ENCODE measurements around the gene PTPRE. TPM values are rescaled to one million over a fixed set of nuclear protein-coding genes. Genes with fewer than 3 reads are reported as not detected.

PTPRE gene
- total RNA-seq, 1 donor from 2014 or later: 70.6 TPM

- H3K4me3 ChIP-seq: no peak overlapping the region
- DNase-seq: peak; percentile 9
- intact Hi-C loops (cut with DNase I): no loop called here
- no peak for ATAC-seq
- H3K9me3 ChIP-seq: no peaks in the 10 kb centered on the region
- H3K27ac ChIP-seq: no peak overlapping the region
- peaks cover 67% of the 10 kb centered on the region for H3K36me3 ChIP-seq
- no peaks in the 10 kb centered on the region for H3K27me3 ChIP-seq
- TF ChIP-seq CTCF (IDR thresholded peaks at IDR 0.05): no peak
- peaks cover 26% of the 10 kb centered on the region for H3K4me1 ChIP-seq
These were observed 152.5 kb downstream of the PTPRE start for GRCh38 chr10:128059266-128059981.

DNA sequence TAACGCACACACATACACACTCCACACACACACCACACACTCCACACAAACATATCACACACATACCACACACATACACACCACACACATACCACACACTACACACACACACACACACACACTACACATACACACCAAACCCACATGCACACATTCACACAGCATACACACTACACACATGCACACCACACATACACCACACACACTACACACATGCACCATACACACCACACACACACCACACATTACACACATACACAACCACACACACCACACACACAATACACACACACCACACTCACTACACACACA, 153.0 kb downstream of the PTPRE start:
- TF ChIP-seq CTCF (IDR thresholded peaks at IDR 0.05): no peak
- no peaks in the 10 kb centered on the region for H3K9me3 ChIP-seq
- ATAC-seq (no peak), DNase-seq (no peak)
- intact Hi-C loops (cut with DNase I): no loop called here
- H3K36me3 ChIP-seq: peaks cover 63% of the 10 kb centered on the region
- H3K27ac ChIP-seq: no peak overlapping the region
- H3K4me3 ChIP-seq: no peak overlapping the region
- H3K27me3 ChIP-seq: no peaks in the 10 kb centered on the region
- peaks cover 28% of the 10 kb centered on the region for H3K4me1 ChIP-seq

- Histone ChIP-seq H3K9me3 (no peaks in the 10 kb centered on the region), H3K4me1 (peaks cover 35% of the 10 kb centered on the region), H3K27me3 (no peaks in the 10 kb centered on the region), H3K4me3 (no peak overlapping the region), H3K36me3 (peaks cover 63% of the 10 kb centered on the region), H3K27ac (no peak overlapping the region)
- peak; percentile 48 for DNase-seq
- TF ChIP-seq CTCF (IDR thresholded peaks at IDR 0.05): no peak
- ATAC-seq: no peak
- intact Hi-C loops (cut with DNase I): no loop called here
These were observed 153.7 kb downstream of the PTPRE start for GRCh38 chr10:128060341-128061250.

GRCh38 chr10:128061306-128062300, 154.7 kb downstream of the PTPRE start:
- Histone ChIP-seq H3K36me3 (peaks cover 63% of the 10 kb centered on the region), H3K4me3 (no peak overlapping the region), H3K27ac (peak overlapping the region; percentile 24), H3K9me3 (no peaks in the 10 kb centered on the region), H3K4me1 (peaks cover 37% of the 10 kb centered on the region), H3K27me3 (no peaks in the 10 kb centered on the region)
- no peak for TF ChIP-seq CTCF (IDR thresholded peaks at IDR 0.05)
- DNase-seq: peak; percentile 9
- no peak for ATAC-seq
- intact Hi-C loops (cut with DNase I): no loop called here

GRCh38 chr10:128062331-128062880, 155.5 kb downstream of the PTPRE start:
- Histone ChIP-seq H3K27ac (peak overlapping the region; percentile 64), H3K4me1 (peaks cover 37% of the 10 kb centered on the region), H3K36me3 (peaks cover 64% of the 10 kb centered on the region), H3K4me3 (no peak overlapping the region), H3K27me3 (no peaks in the 10 kb centered on the region), H3K9me3 (no peaks in the 10 kb centered on the region)
- intact Hi-C loops (cut with DNase I): no loop called here
- TF ChIP-seq CTCF (IDR thresholded peaks at IDR 0.05): no peak
- DNase-seq (peak; percentile 61), ATAC-seq (no peak)

Data from upper lobe of right lung (tissue), 1 donor.